NCI-H128 (cell line): ENCODE data around the gene GTPBP4.
A peak's percentile ranks its signal among the peaks of the same experiment; 100 is the strongest.
"Not testable (repeated sequence)": the region's sequence is repeated elsewhere in the genome, so short reads cannot be mapped to it uniquely, and the experiment has no call there.

Source experiments
- DNase-seq: peaks from one replicate; lab custom pipeline; 2025; ENCODE audit not compliant: unreplicated experiment; lab: John Stamatoyannopoulos, UW

The GTPBP4 gene

GRCh38 chr10:1056326-1057105 lies 68.3 kb downstream of the GTPBP4 start, which contains the start of gene WDR37:
TSS of gene WDR37 (plus strand) at chr10:1056385. CDS start at chr10:1072156, 15,771 bp downstream.
- DNase-seq: peak; percentile 23

GRCh38 chr10:1057106-1057657 lies 68.9 kb downstream of the GTPBP4 start:
- no peak for DNase-seq

- no peak for DNase-seq
Observed at GRCh38 chr10:1058017-1058416, 69.8 kb downstream of the GTPBP4 start.

GRCh38 chr10:1059902-1060301 lies 71.7 kb downstream of the GTPBP4 start:
- DNase-seq: no peak

GRCh38 chr10:1061930-1062774 lies 73.9 kb downstream of the GTPBP4 start:
- DNase-seq: no peak

- DNase-seq: no peak
Observed at GRCh38 chr10:1063232-1063865, 75.1 kb downstream of the GTPBP4 start.

GRCh38 chr10:1064964-1065247 lies 76.7 kb downstream of the GTPBP4 start:
- DNase-seq: no peak

- DNase-seq: not testable (repeated sequence)
Observed at GRCh38 chr10:1066734-1067133, 78.5 kb downstream of the GTPBP4 start.

GRCh38 chr10:1068380-1069361 lies 80.4 kb downstream of the GTPBP4 start:
- no peak for DNase-seq
